ENCODE measurements around the gene PRSS36.
A peak's percentile ranks its signal among the peaks of the same experiment; 100 is the strongest.

Gene PRSS36

DNA sequence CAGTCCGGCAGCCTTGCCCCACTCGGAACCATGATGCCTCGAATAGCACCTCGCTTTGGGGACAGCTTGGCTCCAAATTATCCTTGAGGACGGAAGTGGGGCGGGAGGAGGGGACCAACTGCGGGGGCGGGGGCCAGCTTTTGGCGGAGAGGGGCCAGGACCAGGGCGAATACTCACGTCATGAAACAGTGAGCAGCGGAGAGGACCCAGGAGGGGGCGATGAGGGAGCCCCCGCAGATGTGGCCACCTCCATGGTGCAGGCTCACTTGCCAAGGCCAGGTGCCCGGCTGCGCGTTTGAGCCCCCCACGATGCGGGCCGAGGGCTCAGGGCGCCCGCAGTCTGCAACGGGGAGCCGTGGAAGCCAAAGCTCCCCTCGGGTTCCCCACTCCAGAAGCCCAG, 970 bp downstream of the PRSS36 start:
- TF ChIP-seq, protein P1, sequence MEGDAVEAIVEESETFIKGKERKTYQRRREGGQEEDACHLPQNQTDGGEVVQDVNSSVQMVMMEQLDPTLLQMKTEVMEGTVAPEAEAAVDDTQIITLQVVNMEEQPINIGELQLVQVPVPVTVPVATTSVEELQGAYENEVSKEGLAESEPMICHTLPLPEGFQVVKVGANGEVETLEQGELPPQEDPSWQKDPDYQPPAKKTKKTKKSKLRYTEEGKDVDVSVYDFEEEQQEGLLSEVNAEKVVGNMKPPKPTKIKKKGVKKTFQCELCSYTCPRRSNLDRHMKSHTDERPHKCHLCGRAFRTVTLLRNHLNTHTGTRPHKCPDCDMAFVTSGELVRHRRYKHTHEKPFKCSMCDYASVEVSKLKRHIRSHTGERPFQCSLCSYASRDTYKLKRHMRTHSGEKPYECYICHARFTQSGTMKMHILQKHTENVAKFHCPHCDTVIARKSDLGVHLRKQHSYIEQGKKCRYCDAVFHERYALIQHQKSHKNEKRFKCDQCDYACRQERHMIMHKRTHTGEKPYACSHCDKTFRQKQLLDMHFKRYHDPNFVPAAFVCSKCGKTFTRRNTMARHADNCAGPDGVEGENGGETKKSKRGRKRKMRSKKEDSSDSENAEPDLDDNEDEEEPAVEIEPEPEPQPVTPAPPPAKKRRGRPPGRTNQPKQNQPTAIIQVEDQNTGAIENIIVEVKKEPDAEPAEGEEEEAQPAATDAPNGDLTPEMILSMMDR (IDR thresholded peaks at IDR 0.05), result no peak

DNA sequence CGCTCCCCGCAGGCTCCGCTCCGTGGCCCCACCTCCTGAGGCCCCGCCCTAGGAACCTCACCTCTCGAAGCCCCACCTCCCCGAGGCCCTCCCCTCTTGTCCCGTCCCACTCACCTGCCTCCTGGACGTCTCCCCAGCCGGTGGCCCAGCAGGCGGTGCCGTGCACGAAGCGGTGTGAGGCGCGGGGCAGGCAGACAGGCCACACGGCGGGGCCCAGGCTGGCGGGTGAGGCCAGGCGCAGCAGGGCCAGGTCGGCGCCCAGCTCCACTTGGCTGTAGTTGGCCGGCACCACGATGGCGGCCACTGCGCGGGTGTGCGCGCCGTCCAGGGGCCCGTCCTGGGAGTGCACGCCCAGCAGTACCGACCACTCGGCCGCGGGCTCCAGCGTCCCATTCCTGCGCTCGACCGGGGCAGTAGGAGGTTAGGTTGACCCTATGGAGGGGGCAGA, 1.6 kb downstream of the PRSS36 start:
- TF ChIP-seq, protein P1 (IDR thresholded peaks at IDR 0.05), result no peak

DNA sequence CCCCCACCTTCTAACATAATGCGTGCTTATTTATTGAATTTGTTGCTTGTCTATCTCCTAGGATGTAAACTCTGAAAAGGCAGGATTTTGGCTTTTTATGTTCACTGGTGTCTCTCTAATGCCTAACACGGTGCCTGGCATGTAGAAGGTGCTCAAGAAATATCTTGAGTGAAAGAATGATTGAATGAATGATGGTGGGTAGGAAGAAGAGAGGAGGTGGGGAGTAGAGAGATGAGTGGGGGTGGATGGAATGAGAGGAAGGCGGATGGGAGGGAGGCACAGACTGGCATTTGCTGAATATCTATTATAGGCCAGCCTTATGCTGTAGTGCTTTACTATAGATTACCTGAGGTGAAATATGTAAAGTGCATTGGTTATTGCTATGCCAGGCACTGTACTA, 2.3 kb downstream of the PRSS36 start:
- TF ChIP-seq, protein P1 (IDR thresholded peaks at IDR 0.05), result no peak

DNA sequence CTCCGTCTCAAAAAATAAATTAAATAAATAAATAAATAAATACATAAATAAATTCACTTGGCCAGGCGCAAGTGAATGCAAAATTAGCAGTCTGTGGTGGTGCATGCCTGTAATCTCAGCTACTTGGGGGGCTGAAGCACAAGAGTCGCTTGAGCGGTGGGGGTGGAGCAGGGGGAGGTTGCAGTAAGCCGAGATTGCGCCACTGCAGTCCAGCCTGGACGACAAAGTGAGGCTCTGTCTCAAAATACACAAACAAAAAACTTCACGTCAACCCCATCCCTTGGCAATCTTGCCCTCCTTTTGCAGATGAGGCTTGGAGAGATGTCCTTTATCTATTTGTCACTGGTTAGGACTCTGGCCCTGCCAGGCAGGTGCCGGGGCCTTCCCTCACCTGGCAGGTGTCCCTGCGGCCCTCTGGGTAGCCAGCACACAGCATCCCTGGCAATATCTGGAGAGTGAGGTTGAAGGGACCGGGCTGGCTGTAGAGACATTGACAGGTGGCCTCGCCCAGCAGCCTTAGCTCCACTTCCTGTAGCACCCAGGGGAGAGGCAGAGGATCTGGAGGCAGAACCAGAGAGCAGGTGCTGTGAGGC, 4.4 kb downstream of the PRSS36 start:
- TF ChIP-seq, protein P1 (IDR thresholded peaks at IDR 0.05), result no peak

DNA sequence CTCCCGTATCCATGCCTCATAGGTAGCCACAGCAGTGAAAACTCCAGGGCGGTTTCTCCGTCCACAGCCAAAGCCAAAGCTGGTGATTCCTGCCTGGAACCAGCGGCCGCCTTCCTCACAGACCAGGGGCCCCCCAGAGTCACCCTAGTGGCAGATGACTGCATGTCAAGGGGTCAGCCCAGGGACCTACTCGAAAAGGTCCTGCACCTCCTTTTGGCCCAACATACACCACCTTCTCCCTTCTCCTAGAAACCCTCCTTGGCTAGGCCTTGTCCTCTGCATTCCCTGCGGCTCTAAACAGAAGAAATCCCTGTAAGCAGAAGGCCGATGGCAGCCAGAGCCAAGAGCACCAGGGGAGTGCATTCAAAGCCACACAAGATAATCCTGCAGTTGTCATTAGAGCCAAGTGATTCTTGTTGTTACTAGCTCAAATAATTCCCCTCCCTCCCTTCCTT, 6.1 kb downstream of the PRSS36 start:
- TF ChIP-seq, protein P1 (IDR thresholded peaks at IDR 0.05), result no peak

DNA sequence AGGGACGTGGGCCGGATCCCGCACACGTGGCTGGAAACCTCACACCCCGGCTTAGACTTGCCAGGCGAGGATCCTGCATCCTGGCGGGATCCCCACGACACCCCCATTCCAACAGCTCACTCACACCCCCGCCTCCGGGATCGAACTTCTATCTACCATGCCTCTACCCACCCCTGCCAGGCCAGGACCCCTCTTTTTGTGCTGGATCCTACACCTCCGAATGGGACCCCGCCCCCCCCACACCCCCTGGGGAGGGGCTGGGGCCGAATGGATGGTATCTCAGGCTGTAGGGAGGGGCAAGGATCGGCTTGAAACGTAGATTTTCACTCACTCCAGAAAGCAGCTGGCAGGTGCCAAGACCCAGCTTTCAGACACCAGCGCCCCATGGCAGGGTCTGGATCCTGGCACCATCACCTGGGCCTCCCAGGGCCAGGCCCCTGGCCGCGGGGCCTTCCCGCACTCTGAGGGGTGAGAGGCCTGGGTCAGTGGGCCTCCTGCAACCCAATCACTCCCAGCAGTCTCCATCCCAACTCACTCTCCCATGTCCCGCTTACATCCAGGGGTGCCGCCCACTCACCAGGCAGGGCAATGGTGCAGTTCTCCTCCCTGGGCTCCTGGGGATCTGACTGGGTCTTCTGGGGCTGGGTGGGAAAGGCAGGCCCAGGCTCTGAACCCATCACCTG, 6.7 kb downstream of the PRSS36 start:
- TF ChIP-seq, protein P1 (IDR thresholded peaks at IDR 0.05), result no peak

DNA sequence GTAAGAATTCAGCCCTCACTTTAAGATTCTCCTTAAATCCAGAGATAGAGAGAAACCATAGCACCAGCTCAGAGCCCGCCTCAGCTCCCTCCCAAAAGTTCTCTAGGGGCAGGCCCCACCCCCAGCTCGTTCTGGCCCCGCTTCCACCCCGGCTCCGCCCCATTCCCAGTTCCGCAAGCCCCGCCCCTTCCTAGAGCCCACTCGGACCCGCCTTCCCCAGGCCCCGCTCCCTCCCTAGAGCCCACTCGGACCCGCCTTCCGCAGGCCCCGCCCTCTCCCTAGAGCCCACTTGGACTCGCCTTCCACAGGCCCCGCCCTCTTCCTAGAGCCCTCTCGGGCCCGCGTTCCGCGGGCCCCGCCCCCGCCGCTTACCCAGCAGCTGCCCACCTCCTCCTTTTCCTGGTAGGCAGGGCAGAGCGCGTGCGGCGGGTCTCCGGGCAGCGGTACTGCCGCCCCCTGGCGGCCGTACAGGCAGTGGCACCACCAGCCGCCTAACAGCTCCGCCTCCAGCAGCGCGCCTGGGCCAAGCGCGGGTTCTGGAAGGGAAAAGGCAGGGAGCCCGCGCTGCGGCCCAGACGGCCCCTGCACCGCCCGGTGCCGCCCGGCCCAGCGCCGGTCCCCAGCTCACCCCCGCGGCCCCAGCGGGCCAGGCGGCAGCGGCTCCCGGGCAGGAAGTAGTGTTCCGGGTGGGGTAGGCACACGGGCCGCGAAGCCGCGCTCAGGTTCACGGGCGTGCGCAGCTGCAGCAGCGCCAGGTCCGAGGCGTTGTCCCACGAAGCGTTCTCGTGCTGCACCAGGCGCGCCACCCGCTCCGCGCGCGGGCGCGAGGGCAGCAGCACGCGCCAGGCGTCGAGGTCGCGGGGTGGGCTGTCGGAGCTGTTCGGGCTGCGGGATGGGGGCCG, 7.5 kb downstream of the PRSS36 start:
- TF ChIP-seq, protein P1 (IDR thresholded peaks at IDR 0.05), result peak; percentile 96
